K562 treated with DMSO at 1 percent for 24 hours (cell line): Measurements from ENCODE around the gene CWH43. TPM values are rescaled to one million over a fixed set of nuclear protein-coding genes. Genes with fewer than 3 reads are reported as not detected.

Source experiments
- total RNA-seq: library from RNA; unstranded; fragments of 300-600 nt; gene quantifications from 2 replicates; pipeline ENCODE4 v1.2.3, GENCODE V29; 2022; ENCODE audit warnings: low read depth; ENCODE audit not compliant: insufficient read depth

Gene CWH43
- not detected in 2 replicates for total RNA-seq

GRCh38 chr4:48985976-48986653 is at the start of gene CWH43:
TSS of gene CWH43 (plus strand) at chr4:48986275. CDS start at chr4:48986430, 155 bp downstream.

Other genes starting within 250 kb of the CWH43 start
- gene FRYL, start 206.0 kb upstream of the CWH43 start, total RNA-seq, result 12.8 and 16.3 TPM in 2 replicates
- gene OCIAD1, start 155.2 kb upstream of the CWH43 start, total RNA-seq, result 116 and 121 TPM in 2 replicates
- not detected in 2 replicates for gene OCIAD2, start 79.5 kb upstream of the CWH43 start, total RNA-seq